ENCODE measurements around the gene ZNF418.
A peak's percentile ranks its signal among the peaks of the same experiment; 100 is the strongest.
"Not testable (repeated sequence)": the region's sequence is repeated elsewhere in the genome, so short reads cannot be mapped to it uniquely, and the experiment has no call there.

DNA sequence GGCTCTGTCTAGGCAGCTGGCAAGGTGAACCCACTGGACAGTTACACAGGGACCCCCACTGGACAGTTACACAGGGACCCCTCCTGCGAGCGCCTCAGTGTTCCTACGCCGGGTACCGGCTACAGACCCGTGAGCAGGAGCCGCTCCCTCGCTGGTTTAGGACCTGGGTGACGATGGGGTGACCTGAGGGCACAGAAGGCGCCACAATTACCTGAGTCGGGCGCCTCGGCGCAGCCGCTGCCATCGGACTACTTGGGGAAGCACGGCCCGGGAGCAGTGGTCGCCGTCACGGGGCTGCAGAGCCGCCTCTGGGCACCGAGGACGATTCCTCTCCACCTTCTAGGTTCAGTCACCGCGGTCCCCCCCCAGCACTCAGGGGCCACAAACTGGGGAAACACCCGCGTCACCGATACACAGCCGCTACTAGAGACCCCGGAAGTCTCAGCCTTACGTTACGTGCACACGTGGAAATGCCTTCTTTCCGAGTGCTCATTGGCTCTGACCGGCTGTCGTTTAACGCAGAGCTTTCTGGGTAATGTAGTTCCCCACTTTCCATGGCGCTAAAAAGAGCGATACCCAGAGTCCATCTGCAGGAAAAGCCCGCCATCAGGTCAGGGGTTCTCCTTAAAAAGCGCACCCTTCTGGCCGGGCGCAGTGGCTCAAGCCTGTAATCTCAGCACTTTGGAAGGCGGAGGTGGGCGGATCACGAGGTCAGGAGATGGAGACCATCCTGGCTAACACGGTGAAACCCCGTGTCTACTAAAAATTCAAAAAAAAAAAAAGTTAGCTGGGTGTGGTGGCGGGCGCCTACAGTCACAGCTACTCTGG, 18.8 kb downstream of the ZNF418 start, which contains the start of gene ZNF417:
- TF ChIP-seq RXRA (IDR thresholded peaks at IDR 0.05; ENCODE audit: insufficient read depth, low read depth, low read length); JUND (IDR thresholded peaks at IDR 0.05; ENCODE audit: low read length); SP4 (IDR thresholded peaks at IDR 0.05; ENCODE audit: low read length); ZNF274 (IDR thresholded peaks at IDR 0.05; ENCODE audit: borderline replicate concordance, extremely low read depth, low read length); EZH2 (IDR thresholded peaks at IDR 0.05; ENCODE audit: low read depth, low read length, severe bottlenecking); SIRT6 (IDR thresholded peaks at IDR 0.05; ENCODE audit: low read length); RFX5 (IDR thresholded peaks at IDR 0.05; ENCODE audit: borderline replicate concordance, low read depth, low read length); CEBPB (IDR thresholded peaks at IDR 0.05; ENCODE audit: low read depth, low read length); RBBP5 (IDR thresholded peaks at IDR 0.05; ENCODE audit: borderline replicate concordance, low read depth, low read length): not testable (repeated sequence)
- TF ChIP-seq, protein P1, sequence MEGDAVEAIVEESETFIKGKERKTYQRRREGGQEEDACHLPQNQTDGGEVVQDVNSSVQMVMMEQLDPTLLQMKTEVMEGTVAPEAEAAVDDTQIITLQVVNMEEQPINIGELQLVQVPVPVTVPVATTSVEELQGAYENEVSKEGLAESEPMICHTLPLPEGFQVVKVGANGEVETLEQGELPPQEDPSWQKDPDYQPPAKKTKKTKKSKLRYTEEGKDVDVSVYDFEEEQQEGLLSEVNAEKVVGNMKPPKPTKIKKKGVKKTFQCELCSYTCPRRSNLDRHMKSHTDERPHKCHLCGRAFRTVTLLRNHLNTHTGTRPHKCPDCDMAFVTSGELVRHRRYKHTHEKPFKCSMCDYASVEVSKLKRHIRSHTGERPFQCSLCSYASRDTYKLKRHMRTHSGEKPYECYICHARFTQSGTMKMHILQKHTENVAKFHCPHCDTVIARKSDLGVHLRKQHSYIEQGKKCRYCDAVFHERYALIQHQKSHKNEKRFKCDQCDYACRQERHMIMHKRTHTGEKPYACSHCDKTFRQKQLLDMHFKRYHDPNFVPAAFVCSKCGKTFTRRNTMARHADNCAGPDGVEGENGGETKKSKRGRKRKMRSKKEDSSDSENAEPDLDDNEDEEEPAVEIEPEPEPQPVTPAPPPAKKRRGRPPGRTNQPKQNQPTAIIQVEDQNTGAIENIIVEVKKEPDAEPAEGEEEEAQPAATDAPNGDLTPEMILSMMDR (IDR thresholded peaks at IDR 0.05; ENCODE audit: control extremely low read depth in 1 of 3, insufficient read depth in 1 of 3, low read depth in 1 of 3, low read length in 3 of 3): peak; percentile 39 to 47 (median 47)
- peak; percentile 7; the same call in 1 of the 2 replicates for TF ChIP-seq SP2 (IDR thresholded peaks at IDR 0.05; ENCODE audit: low read length)
